T47D (cell line): ENCODE measurements around the gene LRRIQ1.

Source experiments
- DNase-seq, 2 experiments: peaks; one replicate each; pipeline versions ENCODE4 v3.0.0 to v3.0.0-alpha.2; 2011 to 2012; ENCODE audit warnings: low read depth in 1 of 2, low spot score in 1 of 2
- JUND ChIP-seq: IDR thresholded peaks from 2 replicates; pipeline ENCODE4 v1.6.1; 2012; ENCODE audit warnings: low read depth
- in situ Hi-C: cut with HindIII; loops from 2 replicates; pipeline ENCODE4 v1.10.0; 2016; ENCODE audit warnings: low sequenced_read_pairs, low pct_unique_long_range_greater_than_20kb

The LRRIQ1 gene

DNA sequence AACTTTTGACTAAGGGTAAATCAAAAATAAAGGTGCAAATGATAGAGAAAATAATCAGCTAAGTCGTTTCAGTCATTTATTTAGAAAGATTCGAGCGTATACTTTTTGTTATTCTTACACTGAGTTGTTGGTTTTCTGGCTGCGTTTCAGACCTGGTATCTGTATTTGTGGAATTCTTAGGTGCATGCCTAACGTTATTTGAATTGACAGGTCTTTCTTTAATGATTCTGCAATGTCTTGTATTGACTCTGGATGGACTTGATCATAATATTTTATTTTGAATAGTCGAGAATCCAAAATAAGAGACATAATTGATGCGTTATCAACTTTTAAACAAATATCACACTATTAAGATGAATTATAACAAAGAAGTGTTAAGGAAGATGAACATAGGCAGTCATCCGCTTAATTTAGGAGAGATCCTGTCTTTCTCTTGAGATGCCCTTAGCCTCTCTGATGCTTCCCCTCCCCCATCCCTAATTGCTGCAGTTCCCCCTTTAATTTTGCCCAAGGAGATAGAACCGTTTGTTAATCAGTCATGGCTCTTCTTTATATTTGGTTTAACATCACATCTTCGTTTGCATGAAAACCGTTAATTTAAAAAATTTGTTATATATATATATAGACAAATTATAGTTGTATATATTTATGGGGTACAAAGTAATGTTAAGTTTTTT is 245.6 kb downstream of the LRRIQ1 start:
- in situ Hi-C loops, result no loop called here
- TF ChIP-seq JUND, result no peak
- no peak for DNase-seq

DNA sequence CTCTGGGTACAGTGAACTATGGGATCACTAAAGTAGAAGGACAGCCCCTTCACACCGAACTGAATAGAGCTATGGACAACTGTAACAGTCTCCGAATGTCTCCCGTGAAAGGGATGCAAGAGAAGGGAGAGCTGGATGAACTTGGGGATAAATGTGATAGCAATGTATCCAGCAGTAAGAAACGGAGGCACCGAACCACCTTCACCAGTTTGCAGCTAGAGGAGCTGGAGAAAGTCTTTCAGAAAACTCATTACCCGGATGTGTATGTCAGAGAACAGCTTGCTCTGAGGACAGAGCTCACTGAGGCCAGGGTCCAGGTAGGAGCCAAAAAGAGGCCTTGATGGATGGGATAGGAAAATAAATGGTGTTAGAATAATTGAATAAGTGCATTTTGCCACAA is 247.4 kb downstream of the LRRIQ1 start:
- DNase-seq, result no peak
- no peak for TF ChIP-seq JUND
- in situ Hi-C loops, result no loop called here
